IMR-90 (cell line): Measurements from ENCODE around the gene LCNL1. TPM values are rescaled to one million over a fixed set of nuclear protein-coding genes. Genes with fewer than 3 reads are reported as not detected.

Experiments used
- ATAC-seq: fragments of 200-7000 bp; cut with Tn5 transposase; 2 replicates; pipeline ENCODE4 v1.9.1; 2020; ENCODE audit warnings: low read depth, mild to moderate bottlenecking, moderate library complexity
- BruUV-seq: library from RNA; stranded (reverse); fragments of 400-500 nt; replicated peaks from 2 replicates; lab custom pipeline; 2021; lab: Mats Ljungman, UMichigan
- CTCF ChIA-PET: fragments of 300-600 bp; formaldehyde crosslinking; extraction: SDS; loops from one replicate; lab custom pipeline; 2021; ENCODE audit warnings: antibody characterized with exemption; lab: Yijun Ruan, JAX
- POLR2A ChIA-PET: fragments of 300-600 bp; sonication (Branson Sonifier 250); formaldehyde crosslinking; loops from one replicate; lab custom pipeline; 2022; ENCODE audit warnings: antibody characterized with exemption; ENCODE audit not compliant: unreplicated experiment; lab: Charles Lee
- DNase-seq: peaks from one replicate; pipeline ENCODE4 v3.0.0; 2013
- H2AFZ ChIP-seq: replicated peaks from 2 replicates; pipeline ENCODE3; 2013; ENCODE audit warnings: low read length, mild to moderate bottlenecking; ENCODE audit not compliant: poor library complexity
- H2AK5ac ChIP-seq: 2 replicates; pipeline ENCODE4 v1.6.1; 2013; ENCODE audit warnings: low read depth, low read length, inconsistent platforms
- H2AK9ac ChIP-seq: replicated peaks from 2 replicates; pipeline ENCODE3; 2013; ENCODE audit warnings: mild to moderate bottlenecking, low read depth, low read length, moderate library complexity; ENCODE audit not compliant: poor library complexity
- H2BK120ac ChIP-seq: 2 replicates; pipeline ENCODE4 v1.6.1; 2013; ENCODE audit warnings: low read depth, low read length, inconsistent platforms
- H2BK15ac ChIP-seq: 3 replicates; pipeline ENCODE4 v1.6.1; 2013; ENCODE audit warnings: low read depth, low read length, inconsistent platforms
- H2BK20ac ChIP-seq: 2 replicates; pipeline ENCODE4 v1.6.1; 2013; ENCODE audit warnings: low read depth, mild to moderate bottlenecking, inconsistent platforms, low read length, moderate library complexity
- H2BK5ac ChIP-seq: 2 replicates; pipeline ENCODE4 v1.6.1; 2013; ENCODE audit warnings: mild to moderate bottlenecking, low read depth, low read length, inconsistent platforms; ENCODE audit not compliant: poor library complexity, severe bottlenecking
- H3K14ac ChIP-seq: replicated peaks from 2 replicates; pipeline ENCODE4 v1.6.1; 2013; ENCODE audit warnings: low read depth, low read length, inconsistent platforms
- H3K18ac ChIP-seq: 2 replicates; pipeline ENCODE4 v1.6.1; 2013; ENCODE audit warnings: low read depth, low read length, control low read depth
- H3K23ac ChIP-seq: 2 replicates; pipeline ENCODE4 v1.6.1; 2013; ENCODE audit warnings: low read depth, low read length, inconsistent platforms
- H3K27ac ChIP-seq: 2 replicates; pipeline ENCODE4 v1.5.1; 2013; ENCODE audit warnings: mild to moderate bottlenecking, control low read depth, low read length; ENCODE audit not compliant: insufficient read depth
- H3K27me3 ChIP-seq: 2 replicates; pipeline ENCODE4 v1.6.1; 2013; ENCODE audit warnings: low read length; ENCODE audit not compliant: control insufficient read depth, insufficient read depth
- H3K36me3 ChIP-seq: 2 replicates; pipeline ENCODE4 v1.6.1; 2013; ENCODE audit warnings: low read length, mixed read lengths; ENCODE audit not compliant: control insufficient read depth, insufficient read depth
- H3K4ac ChIP-seq: 2 replicates; pipeline ENCODE4 v1.6.1; 2013; ENCODE audit warnings: low read depth, low read length, inconsistent platforms
- H3K4me1 ChIP-seq: 2 replicates; pipeline ENCODE4 v1.6.1; 2013; ENCODE audit warnings: low read length, mixed read lengths; ENCODE audit not compliant: control insufficient read depth, insufficient read depth
- H3K4me2 ChIP-seq: 2 replicates; pipeline ENCODE4 v1.6.1; 2013; ENCODE audit warnings: low read depth, mild to moderate bottlenecking, control low read depth, low read length, moderate library complexity
- H3K4me3 ChIP-seq: 2 replicates; pipeline ENCODE4 v1.5.1; 2013; ENCODE audit warnings: low read depth, mild to moderate bottlenecking, control low read depth, low read length, moderate library complexity; ENCODE audit not compliant: insufficient read depth
- H3K56ac ChIP-seq: 2 replicates; pipeline ENCODE4 v1.6.1; 2013; ENCODE audit warnings: low read length, inconsistent platforms; ENCODE audit not compliant: insufficient read depth; ENCODE audit errors: extremely low read depth
- H3K79me1 ChIP-seq, 2 experiments: 2 replicates each; pipeline ENCODE4 v1.6.1; 2013; ENCODE audit warnings: low read length in 2 of 2, inconsistent platforms in 1 of 2, low read depth in 1 of 2
- H3K9ac ChIP-seq: 2 replicates; pipeline ENCODE4 v1.6.1; 2013; ENCODE audit warnings: low read depth, low read length, control low read depth
- H3K9me1 ChIP-seq: 2 replicates; pipeline ENCODE4 v1.6.1; 2013; ENCODE audit warnings: low read length, inconsistent platforms; ENCODE audit not compliant: insufficient read depth
- H3K9me3 ChIP-seq: 2 replicates; pipeline ENCODE4 v1.6.1; 2013; ENCODE audit warnings: low read length; ENCODE audit not compliant: control insufficient read depth, insufficient read depth
- H4K20me1 ChIP-seq: 2 replicates; pipeline ENCODE4 v1.6.1; 2013; ENCODE audit warnings: low read length, inconsistent platforms; ENCODE audit not compliant: insufficient read depth
- H4K5ac ChIP-seq: 2 replicates; pipeline ENCODE4 v1.6.1; 2013; ENCODE audit warnings: mild to moderate bottlenecking, low read depth, low read length, control low read depth
- H4K8ac ChIP-seq, 2 experiments: 2 replicates each; pipeline ENCODE4 v1.6.1; 2013; ENCODE audit warnings: low read depth in 2 of 2, low read length in 2 of 2, control low read depth in 1 of 2, inconsistent platforms in 1 of 2
- H4K91ac ChIP-seq: 2 replicates; pipeline ENCODE4 v1.6.1; 2013; ENCODE audit warnings: low read depth, low read length, inconsistent platforms; ENCODE audit not compliant: insufficient read depth
- BHLHE40 ChIP-seq: fragments of 150-350 bp; IDR thresholded peaks from 2 replicates; pipeline ENCODE4 v1.6.1; 2016; ENCODE audit warnings: mild to moderate bottlenecking, low read depth, low read length
- CEBPB ChIP-seq: IDR thresholded peaks from 2 replicates; pipeline ENCODE4 v1.6.1; 2012; ENCODE audit warnings: low read depth, low read length, improper control_type of control experiment
- CHD1 ChIP-seq: IDR thresholded peaks from 2 replicates; pipeline ENCODE4 v1.6.1; 2012; ENCODE audit warnings: low read depth, low read length, improper control_type of control experiment
- FOS ChIP-seq: fragments of 150-350 bp; IDR thresholded peaks from 2 replicates; pipeline ENCODE4 v1.6.1; 2016; ENCODE audit warnings: low read depth, low read length
- MAFK ChIP-seq: IDR thresholded peaks from 2 replicates; pipeline ENCODE4 v1.6.1; 2012; ENCODE audit warnings: low read depth, low read length, improper control_type of control experiment
- MAZ ChIP-seq: IDR thresholded peaks from 2 replicates; pipeline ENCODE4 v1.6.1; 2012; ENCODE audit warnings: low read depth, mild to moderate bottlenecking, low read length, improper control_type of control experiment, moderate library complexity, borderline replicate concordance
- MXI1 ChIP-seq: IDR thresholded peaks from 2 replicates; pipeline ENCODE4 v1.6.1; 2012; ENCODE audit warnings: low read depth, mild to moderate bottlenecking, low read length, moderate library complexity, borderline replicate concordance
- NFE2L2 ChIP-seq: fragments of 150-350 bp; IDR thresholded peaks from 2 replicates; pipeline ENCODE4 v1.6.1; 2016; ENCODE audit warnings: low read depth, mild to moderate bottlenecking, low read length
- POLR2A ChIP-seq: IDR thresholded peaks from 2 replicates; pipeline ENCODE4 v1.6.1; 2012; ENCODE audit warnings: mild to moderate bottlenecking, low read depth, low read length
- RAD21 ChIP-seq: IDR thresholded peaks from 2 replicates; pipeline ENCODE4 v1.6.1; 2012; ENCODE audit warnings: low read length, improper control_type of control experiment
- RCOR1 ChIP-seq: IDR thresholded peaks from 2 replicates; pipeline ENCODE4 v1.6.1; 2012; ENCODE audit warnings: mild to moderate bottlenecking, low read length, improper control_type of control experiment; ENCODE audit not compliant: insufficient replicate concordance
- RFX5 ChIP-seq: IDR thresholded peaks from 2 replicates; pipeline ENCODE4 v1.8.0; 2012; ENCODE audit warnings: low read depth, mild to moderate bottlenecking, low read length, moderate library complexity
- SMC3 ChIP-seq: fragments of 150-350 bp; IDR thresholded peaks from 2 replicates; pipeline ENCODE4 v1.6.1; 2016; ENCODE audit warnings: low read depth, mild to moderate bottlenecking, antibody characterized with exemption, low read length, moderate library complexity
- WGBS, 2 experiments: methylation state at CpG; one replicate each; pipeline versions ENCODE4 v1.1.5 to v1.1.7; 2013; ENCODE audit warnings: missing lambda C conversion rate in 2 of 2; ENCODE audit not compliant: insufficient read length in 1 of 2; ENCODE audit errors: extremely low coverage in 2 of 2; 5-methylcytosine and 5-hydroxymethylcytosine counted together
- dilution Hi-C: fragments of 300-500 bp; cut with HindIII; formaldehyde crosslinking; loops from one replicate; pipeline ENCODE4 v1.14.3; 2018; ENCODE audit warnings: low sequenced_read_pairs; ENCODE audit not compliant: unreplicated experiment
- in situ Hi-C: fragments of 300-500 bp; cut with MboI; formaldehyde crosslinking; loops from 3 replicates; pipeline ENCODE4 v1.14.3; 2019; ENCODE audit warnings: low sequenced_read_pairs, inconsistent platforms, mixed read lengths
- intact Hi-C: fragments of 100-400 bp; cut with micrococcal nuclease; formaldehyde crosslinking; loops from 2 replicates; pipeline ENCODE4 v1.10.0; 2022
- polyA plus RNA-seq, 3 experiments: library from polyadenylated mRNA; depleted of rRNA; stranded (reverse); fragments of >200 nt; gene quantifications; 2 replicates each; pipeline ENCODE4 v1.2.3, GENCODE V29; 2012; ENCODE audit warnings: low replicate concordance in 1 of 3
- total RNA-seq: library from RNA; depleted of rRNA; stranded (reverse); fragments of >200 nt; gene quantifications from 2 replicates; pipeline ENCODE4 v1.2.3, GENCODE V29; 2012
- TF ChIP-seq, protein P1 (sequence below): conservative IDR thresholded peaks from 2 replicates; pipeline ENCODE4 v1.5.1; 2012; ENCODE audit warnings: mild to moderate bottlenecking, low read depth, low read length, improper control_type of control experiment
- TF ChIP-seq, protein P2 (sequence below): fragments of 150-350 bp; IDR thresholded peaks from 2 replicates; pipeline ENCODE4 v1.6.1; 2016; ENCODE audit warnings: low read depth, mild to moderate bottlenecking, low read length, moderate library complexity, borderline replicate concordance
- TF ChIP-seq, protein P3 (sequence below): fragments of 150-350 bp; IDR thresholded peaks from 2 replicates; pipeline ENCODE4 v1.6.1; 2017; ENCODE audit warnings: mild to moderate bottlenecking, antibody characterized with exemption, low read length, low read depth

The LCNL1 gene
- total and polyA plus RNA-seq, 2 of the 4 experiments (the other 2 are of a cell fraction) = 0.15 TPM; not detected in 1

GRCh38 chr9:137023157-137023556 is 40.4 kb downstream of the LCNL1 start:
- H4K8ac ChIP-seq = no peak overlapping the region
- BruUV-seq = no TSS peak
- intact Hi-C loops (no loop called here), in situ Hi-C loops (no loop called here), dilution Hi-C loops (no loop called here)
- H3K14ac ChIP-seq = no peak overlapping the region
- ATAC-seq (no peak), DNase-seq (no peak)
- H2BK120ac ChIP-seq = no peak overlapping the region
- no peak overlapping the region for H3K23ac ChIP-seq
- peaks cover 5% of the 10 kb centered on the region for H3K4me1 ChIP-seq
- no peak overlapping the region for H2BK15ac ChIP-seq
- no peak overlapping the region for H3K9ac ChIP-seq
- CTCF ChIA-PET = no interaction called here
- no peak overlapping the region for H2AK5ac ChIP-seq
- POLR2A ChIA-PET = no interaction called here
- H4K91ac ChIP-seq = no peak overlapping the region
- no peak overlapping the region for H3K56ac ChIP-seq
- H2AK9ac ChIP-seq = no peak overlapping the region
- H3K4me3 ChIP-seq = no peak overlapping the region
- H3K9me3 ChIP-seq = no peaks in the 10 kb centered on the region
- WGBS, 2 experiments = 67% methylated on average over 1 of the region's 7 CpGs; no CpG with 5 or more reads in 1 of the 2 experiments
- H3K79me1 ChIP-seq = peaks cover 0 to 7% of the 10 kb centered on the region in 2 experiments; a peak in 2 of 4 replicates
- no peaks in the 10 kb centered on the region for H3K27me3 ChIP-seq
- H3K18ac ChIP-seq = no peak overlapping the region
- TF ChIP-seq SMC3 = no peak
- TF ChIP-seq, protein P1, sequence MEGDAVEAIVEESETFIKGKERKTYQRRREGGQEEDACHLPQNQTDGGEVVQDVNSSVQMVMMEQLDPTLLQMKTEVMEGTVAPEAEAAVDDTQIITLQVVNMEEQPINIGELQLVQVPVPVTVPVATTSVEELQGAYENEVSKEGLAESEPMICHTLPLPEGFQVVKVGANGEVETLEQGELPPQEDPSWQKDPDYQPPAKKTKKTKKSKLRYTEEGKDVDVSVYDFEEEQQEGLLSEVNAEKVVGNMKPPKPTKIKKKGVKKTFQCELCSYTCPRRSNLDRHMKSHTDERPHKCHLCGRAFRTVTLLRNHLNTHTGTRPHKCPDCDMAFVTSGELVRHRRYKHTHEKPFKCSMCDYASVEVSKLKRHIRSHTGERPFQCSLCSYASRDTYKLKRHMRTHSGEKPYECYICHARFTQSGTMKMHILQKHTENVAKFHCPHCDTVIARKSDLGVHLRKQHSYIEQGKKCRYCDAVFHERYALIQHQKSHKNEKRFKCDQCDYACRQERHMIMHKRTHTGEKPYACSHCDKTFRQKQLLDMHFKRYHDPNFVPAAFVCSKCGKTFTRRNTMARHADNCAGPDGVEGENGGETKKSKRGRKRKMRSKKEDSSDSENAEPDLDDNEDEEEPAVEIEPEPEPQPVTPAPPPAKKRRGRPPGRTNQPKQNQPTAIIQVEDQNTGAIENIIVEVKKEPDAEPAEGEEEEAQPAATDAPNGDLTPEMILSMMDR = no peak
- no peak for TF ChIP-seq RFX5
- TF ChIP-seq, protein P2, sequence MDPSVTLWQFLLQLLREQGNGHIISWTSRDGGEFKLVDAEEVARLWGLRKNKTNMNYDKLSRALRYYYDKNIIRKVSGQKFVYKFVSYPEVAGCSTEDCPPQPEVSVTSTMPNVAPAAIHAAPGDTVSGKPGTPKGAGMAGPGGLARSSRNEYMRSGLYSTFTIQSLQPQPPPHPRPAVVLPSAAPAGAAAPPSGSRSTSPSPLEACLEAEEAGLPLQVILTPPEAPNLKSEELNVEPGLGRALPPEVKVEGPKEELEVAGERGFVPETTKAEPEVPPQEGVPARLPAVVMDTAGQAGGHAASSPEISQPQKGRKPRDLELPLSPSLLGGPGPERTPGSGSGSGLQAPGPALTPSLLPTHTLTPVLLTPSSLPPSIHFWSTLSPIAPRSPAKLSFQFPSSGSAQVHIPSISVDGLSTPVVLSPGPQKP = no peak
- no peak for TF ChIP-seq NFE2L2
- TF ChIP-seq MXI1 = no peak
- TF ChIP-seq MAZ = no peak
- no peak for TF ChIP-seq CHD1
- no peak for TF ChIP-seq RCOR1
- no peak for TF ChIP-seq CEBPB
- TF ChIP-seq FOS = no peak
- no peak for TF ChIP-seq BHLHE40
- TF ChIP-seq, protein P3, sequence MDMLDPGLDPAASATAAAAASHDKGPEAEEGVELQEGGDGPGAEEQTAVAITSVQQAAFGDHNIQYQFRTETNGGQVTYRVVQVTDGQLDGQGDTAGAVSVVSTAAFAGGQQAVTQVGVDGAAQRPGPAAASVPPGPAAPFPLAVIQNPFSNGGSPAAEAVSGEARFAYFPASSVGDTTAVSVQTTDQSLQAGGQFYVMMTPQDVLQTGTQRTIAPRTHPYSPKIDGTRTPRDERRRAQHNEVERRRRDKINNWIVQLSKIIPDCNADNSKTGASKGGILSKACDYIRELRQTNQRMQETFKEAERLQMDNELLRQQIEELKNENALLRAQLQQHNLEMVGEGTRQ = no peak
- TF ChIP-seq MAFK = no peak
- no peak for TF ChIP-seq RAD21
- no peak for TF ChIP-seq POLR2A
- H2AFZ ChIP-seq = no peak overlapping the region
- H3K4ac ChIP-seq = no peak overlapping the region
- no peak overlapping the region for H4K5ac ChIP-seq
- H3K27ac ChIP-seq = no peak overlapping the region
- no peak overlapping the region for H3K4me2 ChIP-seq
- peaks cover 3% of the 10 kb centered on the region; the same call in 1 of the 2 replicates for H3K36me3 ChIP-seq
- peaks cover 4% of the 10 kb centered on the region; the same call in 1 of the 2 replicates for H3K9me1 ChIP-seq
- H2BK20ac ChIP-seq = no peak overlapping the region
- no peak overlapping the region for H2BK5ac ChIP-seq
- no peaks in the 10 kb centered on the region; the same call in 1 of the 2 replicates for H4K20me1 ChIP-seq
